Measurements from ENCODE around the gene NSUN2. TPM values are rescaled to one million over a fixed set of nuclear protein-coding genes. Genes with fewer than 3 reads are reported as not detected.
"Not testable (repeated sequence)": the region's sequence is repeated elsewhere in the genome, so short reads cannot be mapped to it uniquely, and the experiment has no call there.

NSUN2 gene
- total RNA-seq, 2 experiments from 2014 or later: 48.3 to 50.8 TPM

- Mint-ChIP-seq H3K9me3 (no peaks in the 10 kb centered on the region), H3K4me1 (ENCODE audit: low read depth) (no peaks in the 10 kb centered on the region), H3K27ac (no peak overlapping the region), H3K27me3 (peaks cover 5% of the 10 kb centered on the region), H3K36me3 (ENCODE audit: low read depth) (peaks cover 12% of the 10 kb centered on the region), H3K4me3 (no peak overlapping the region)
- POLR2A ChIA-PET: no interaction called here
- Histone ChIP-seq H3K4me1 (ENCODE audit: insufficient read depth, low read length) (no peaks in the 10 kb centered on the region), H3K27ac (ENCODE audit: low read depth in 1 of 2, low read length in 2 of 2) (no peak overlapping the region), H3K4me3 (ENCODE audit: low read length) (no peak overlapping the region), H3K9me3 (ENCODE audit: control insufficient read depth in 1 of 2, insufficient read depth in 1 of 2, low read length in 2 of 2) (no peaks in the 10 kb centered on the region), H3K27me3 (ENCODE audit: control insufficient read depth in 1 of 2, insufficient read depth in 2 of 2, low read length in 2 of 2) (no peaks in the 10 kb centered on the region), H3K36me3 (ENCODE audit: insufficient read depth, low read length) (no peaks in the 10 kb centered on the region)
- CTCF ChIA-PET: no interaction called here
- TF ChIP-seq, protein P1, sequence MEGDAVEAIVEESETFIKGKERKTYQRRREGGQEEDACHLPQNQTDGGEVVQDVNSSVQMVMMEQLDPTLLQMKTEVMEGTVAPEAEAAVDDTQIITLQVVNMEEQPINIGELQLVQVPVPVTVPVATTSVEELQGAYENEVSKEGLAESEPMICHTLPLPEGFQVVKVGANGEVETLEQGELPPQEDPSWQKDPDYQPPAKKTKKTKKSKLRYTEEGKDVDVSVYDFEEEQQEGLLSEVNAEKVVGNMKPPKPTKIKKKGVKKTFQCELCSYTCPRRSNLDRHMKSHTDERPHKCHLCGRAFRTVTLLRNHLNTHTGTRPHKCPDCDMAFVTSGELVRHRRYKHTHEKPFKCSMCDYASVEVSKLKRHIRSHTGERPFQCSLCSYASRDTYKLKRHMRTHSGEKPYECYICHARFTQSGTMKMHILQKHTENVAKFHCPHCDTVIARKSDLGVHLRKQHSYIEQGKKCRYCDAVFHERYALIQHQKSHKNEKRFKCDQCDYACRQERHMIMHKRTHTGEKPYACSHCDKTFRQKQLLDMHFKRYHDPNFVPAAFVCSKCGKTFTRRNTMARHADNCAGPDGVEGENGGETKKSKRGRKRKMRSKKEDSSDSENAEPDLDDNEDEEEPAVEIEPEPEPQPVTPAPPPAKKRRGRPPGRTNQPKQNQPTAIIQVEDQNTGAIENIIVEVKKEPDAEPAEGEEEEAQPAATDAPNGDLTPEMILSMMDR (IDR thresholded peaks at IDR 0.05): no peak
- intact Hi-C loops (cut with DNase I, micrococcal nuclease): no loop called here
- ATAC-seq (ENCODE audit: poor library complexity) (no peak), DNase-seq (no peak)
Measured at GRCh38 chr5:6673963-6674362, 41.1 kb upstream of the NSUN2 start.

- TF ChIP-seq, protein P1 (IDR thresholded peaks at IDR 0.05): no peak
- no peak overlapping the region for H3K4me3 Mint-ChIP-seq
- ChIA-PET POLR2A (no interaction called here), CTCF (no interaction called here)
- no peaks in the 10 kb centered on the region for H3K4me1 Mint-ChIP-seq (ENCODE audit: low read depth)
- ATAC-seq (ENCODE audit: poor library complexity): no peak
- Histone ChIP-seq H3K36me3 (ENCODE audit: insufficient read depth, low read length) (no peaks in the 10 kb centered on the region), H3K4me1 (ENCODE audit: insufficient read depth, low read length) (no peaks in the 10 kb centered on the region), H3K27ac (ENCODE audit: low read depth in 1 of 2, low read length in 2 of 2) (no peak overlapping the region), H3K27me3 (ENCODE audit: control insufficient read depth in 1 of 2, insufficient read depth in 2 of 2, low read length in 2 of 2) (no peaks in the 10 kb centered on the region), H3K4me3 (ENCODE audit: low read length) (no peak overlapping the region), H3K9me3 (ENCODE audit: control insufficient read depth in 1 of 2, insufficient read depth in 1 of 2, low read length in 2 of 2) (no peaks in the 10 kb centered on the region)
- H3K9me3 Mint-ChIP-seq: no peaks in the 10 kb centered on the region
- intact Hi-C loops (cut with DNase I, micrococcal nuclease): no loop called here
- no peak overlapping the region for H3K27ac Mint-ChIP-seq
- DNase-seq: no peak
- no peaks in the 10 kb centered on the region for H3K27me3 Mint-ChIP-seq
- peaks cover 17% of the 10 kb centered on the region for H3K36me3 Mint-ChIP-seq (ENCODE audit: low read depth)
Measured at GRCh38 chr5:6673031-6673430, 40.2 kb upstream of the NSUN2 start.

GRCh38 chr5:6668717-6669116, 35.9 kb upstream of the NSUN2 start:
- ATAC-seq (ENCODE audit: poor library complexity); H3K27ac Mint-ChIP-seq; H3K9me3 Mint-ChIP-seq; H3K27me3 ChIP-seq (ENCODE audit: control insufficient read depth in 1 of 2, insufficient read depth in 2 of 2, low read length in 2 of 2); H3K4me1 Mint-ChIP-seq (ENCODE audit: low read depth); H3K27ac ChIP-seq (ENCODE audit: low read depth in 1 of 2, low read length in 2 of 2); H3K36me3 ChIP-seq (ENCODE audit: insufficient read depth, low read length); H3K4me3 Mint-ChIP-seq; H3K9me3 ChIP-seq (ENCODE audit: control insufficient read depth in 1 of 2, insufficient read depth in 1 of 2, low read length in 2 of 2); DNase-seq; intact Hi-C loops (cut with DNase I, micrococcal nuclease); H3K4me1 ChIP-seq (ENCODE audit: insufficient read depth, low read length); POLR2A ChIA-PET; H3K27me3 Mint-ChIP-seq; CTCF ChIA-PET; H3K4me3 ChIP-seq (ENCODE audit: low read length): not testable (repeated sequence)
- H3K36me3 Mint-ChIP-seq (ENCODE audit: low read depth): peaks cover 17% of the 10 kb centered on the region

DNA sequence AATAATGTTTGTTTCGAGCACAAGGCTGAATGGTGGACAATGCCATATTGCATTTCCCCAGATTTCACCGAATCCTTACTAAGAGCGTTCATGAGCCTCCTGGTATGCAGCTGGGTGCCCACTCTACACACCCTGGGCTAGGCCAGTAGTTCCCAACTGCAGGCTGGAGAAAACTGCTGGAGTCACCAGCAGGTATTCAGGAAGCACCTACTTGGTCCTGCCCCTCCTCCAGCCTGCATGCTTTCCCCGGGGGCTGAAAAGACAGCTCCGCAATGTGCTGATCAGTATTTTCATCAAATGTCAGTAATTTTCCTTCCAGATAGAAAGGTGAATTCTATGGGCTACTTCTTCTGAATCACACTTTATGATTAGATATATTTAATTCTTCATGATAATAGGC, 34.8 kb upstream of the NSUN2 start:
- ATAC-seq (ENCODE audit: poor library complexity) (no peak), DNase-seq (no peak)
- H3K9me3 Mint-ChIP-seq: no peaks in the 10 kb centered on the region
- POLR2A ChIA-PET: no interaction called here
- H3K36me3 ChIP-seq (ENCODE audit: insufficient read depth, low read length): no peaks in the 10 kb centered on the region
- no peaks in the 10 kb centered on the region for H3K9me3 ChIP-seq (ENCODE audit: control insufficient read depth in 1 of 2, insufficient read depth in 1 of 2, low read length in 2 of 2)
- no peaks in the 10 kb centered on the region for H3K27me3 Mint-ChIP-seq
- no peak overlapping the region for H3K4me3 Mint-ChIP-seq
- no peaks in the 10 kb centered on the region for H3K27me3 ChIP-seq (ENCODE audit: control insufficient read depth in 1 of 2, insufficient read depth in 2 of 2, low read length in 2 of 2)
- no peak overlapping the region for H3K4me3 ChIP-seq (ENCODE audit: low read length)
- no peak overlapping the region for H3K27ac Mint-ChIP-seq
- TF ChIP-seq, protein P1 (IDR thresholded peaks at IDR 0.05): no peak
- no peaks in the 10 kb centered on the region for H3K4me1 Mint-ChIP-seq (ENCODE audit: low read depth)
- H3K36me3 Mint-ChIP-seq (ENCODE audit: low read depth): peaks cover 17% of the 10 kb centered on the region
- intact Hi-C loops (cut with DNase I, micrococcal nuclease): no loop called here
- CTCF ChIA-PET: no interaction called here
- no peak overlapping the region for H3K27ac ChIP-seq (ENCODE audit: low read depth in 1 of 2, low read length in 2 of 2)
- H3K4me1 ChIP-seq (ENCODE audit: insufficient read depth, low read length): no peaks in the 10 kb centered on the region

All from CD4-positive, alpha-beta T cell (primary cell).